ENCODE results near the gene NOX3.

Gene NOX3

DNA sequence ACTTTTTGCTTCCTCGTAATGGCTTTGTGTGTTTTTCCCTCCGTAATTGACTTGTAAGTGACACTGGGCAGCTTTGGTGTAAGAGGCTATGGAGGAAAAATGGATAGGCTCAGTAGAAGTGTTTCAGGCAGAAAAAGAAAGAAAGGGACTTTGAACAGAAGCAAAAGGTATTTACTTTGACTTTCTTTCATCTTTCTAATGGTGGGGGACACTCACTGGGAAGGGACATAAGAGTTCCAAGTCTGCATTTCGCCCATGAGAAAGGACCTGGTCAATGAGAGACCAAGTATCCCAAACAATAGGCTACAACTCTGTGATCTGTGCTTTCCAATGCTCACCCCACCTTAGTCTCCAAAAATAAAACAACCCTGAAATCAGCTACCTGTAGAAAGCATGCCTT lies 41.6 kb downstream of the NOX3 start:
- peaks cover 11% of the 10 kb centered on the region for H3K4me1 ChIP-seq (ENCODE audit: insufficient read depth, low read length, poor library complexity, severe bottlenecking)
- TF ChIP-seq EZH2phosphoT487 (IDR thresholded peaks at IDR 0.05; ENCODE audit: borderline replicate concordance) = no peak
- TF ChIP-seq, protein P1, sequence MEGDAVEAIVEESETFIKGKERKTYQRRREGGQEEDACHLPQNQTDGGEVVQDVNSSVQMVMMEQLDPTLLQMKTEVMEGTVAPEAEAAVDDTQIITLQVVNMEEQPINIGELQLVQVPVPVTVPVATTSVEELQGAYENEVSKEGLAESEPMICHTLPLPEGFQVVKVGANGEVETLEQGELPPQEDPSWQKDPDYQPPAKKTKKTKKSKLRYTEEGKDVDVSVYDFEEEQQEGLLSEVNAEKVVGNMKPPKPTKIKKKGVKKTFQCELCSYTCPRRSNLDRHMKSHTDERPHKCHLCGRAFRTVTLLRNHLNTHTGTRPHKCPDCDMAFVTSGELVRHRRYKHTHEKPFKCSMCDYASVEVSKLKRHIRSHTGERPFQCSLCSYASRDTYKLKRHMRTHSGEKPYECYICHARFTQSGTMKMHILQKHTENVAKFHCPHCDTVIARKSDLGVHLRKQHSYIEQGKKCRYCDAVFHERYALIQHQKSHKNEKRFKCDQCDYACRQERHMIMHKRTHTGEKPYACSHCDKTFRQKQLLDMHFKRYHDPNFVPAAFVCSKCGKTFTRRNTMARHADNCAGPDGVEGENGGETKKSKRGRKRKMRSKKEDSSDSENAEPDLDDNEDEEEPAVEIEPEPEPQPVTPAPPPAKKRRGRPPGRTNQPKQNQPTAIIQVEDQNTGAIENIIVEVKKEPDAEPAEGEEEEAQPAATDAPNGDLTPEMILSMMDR (conservative IDR thresholded peaks at IDR 0.05; ENCODE audit: low read length) = no peak
- H3K9me2 ChIP-seq (replicated peaks; ENCODE audit: low read depth, low read length) = no peaks in the 10 kb centered on the region
- no peak overlapping the region for H3K4me2 ChIP-seq (ENCODE audit: low read depth, low read length, poor library complexity, severe bottlenecking)
- no peaks in the 10 kb centered on the region for H3K27me3 ChIP-seq (ENCODE audit: insufficient read depth, low read length, poor library complexity, severe bottlenecking)
- H3K79me2 ChIP-seq (ENCODE audit: insufficient read depth, low read length) = no peaks in the 10 kb centered on the region
- no peaks in the 10 kb centered on the region for H3K36me3 ChIP-seq (ENCODE audit: insufficient read depth, low read length)
- no peaks in the 10 kb centered on the region for H3F3A ChIP-seq (ENCODE audit: low read depth)
- H4K20me1 ChIP-seq (ENCODE audit: insufficient read depth, low read length, poor library complexity, severe bottlenecking) = no peaks in the 10 kb centered on the region
- no peak overlapping the region for H3K4me3 ChIP-seq (ENCODE audit: low read length, poor library complexity, severe bottlenecking)
- no peak overlapping the region for H3K9ac ChIP-seq (ENCODE audit: low read depth, low read length, poor library complexity, severe bottlenecking)
- no peak overlapping the region for H2AFZ ChIP-seq (ENCODE audit: low read length)
- H3K9me3 ChIP-seq (ENCODE audit: insufficient read depth, low read depth, low read length) = no peaks in the 10 kb centered on the region

DNA sequence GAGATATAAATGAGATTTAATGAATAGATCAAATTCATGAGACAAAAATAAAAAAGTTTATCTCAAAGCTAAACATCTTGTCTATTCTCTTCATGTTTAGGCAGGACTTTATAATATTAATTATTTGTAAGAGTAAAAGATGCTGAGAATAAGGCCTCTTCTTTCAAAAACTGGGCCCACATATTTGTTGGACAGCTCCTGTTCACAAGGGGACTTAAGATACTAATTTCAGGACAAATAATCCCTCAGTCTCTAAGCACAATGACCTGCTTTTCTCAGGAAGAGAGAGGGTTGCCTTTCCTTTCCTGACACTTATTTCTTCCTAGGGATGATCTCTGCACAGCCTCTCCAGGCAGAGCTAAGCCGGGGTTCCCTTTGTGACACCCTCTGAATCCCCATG lies 43.3 kb downstream of the NOX3 start:
- TF ChIP-seq, protein P1 (conservative IDR thresholded peaks at IDR 0.05; ENCODE audit: low read length) = no peak
- TF ChIP-seq EZH2phosphoT487 (IDR thresholded peaks at IDR 0.05; ENCODE audit: borderline replicate concordance) = no peak
- Histone ChIP-seq H3K36me3 (ENCODE audit: insufficient read depth, low read length) (no peaks in the 10 kb centered on the region), H3K4me3 (ENCODE audit: low read length, poor library complexity, severe bottlenecking) (no peak overlapping the region), H4K20me1 (ENCODE audit: insufficient read depth, low read length, poor library complexity, severe bottlenecking) (no peaks in the 10 kb centered on the region), H3F3A (ENCODE audit: low read depth) (no peaks in the 10 kb centered on the region), H3K4me1 (ENCODE audit: insufficient read depth, low read length, poor library complexity, severe bottlenecking) (no peaks in the 10 kb centered on the region), H3K79me2 (ENCODE audit: insufficient read depth, low read length) (no peaks in the 10 kb centered on the region), H3K9me3 (ENCODE audit: insufficient read depth, low read depth, low read length) (no peaks in the 10 kb centered on the region), H3K9me2 (replicated peaks; ENCODE audit: low read depth, low read length) (no peaks in the 10 kb centered on the region), H2AFZ (ENCODE audit: low read length) (no peak overlapping the region), H3K9ac (ENCODE audit: low read depth, low read length, poor library complexity, severe bottlenecking) (no peak overlapping the region), H3K4me2 (ENCODE audit: low read depth, low read length, poor library complexity, severe bottlenecking) (no peak overlapping the region), H3K27me3 (ENCODE audit: insufficient read depth, low read length, poor library complexity, severe bottlenecking) (no peaks in the 10 kb centered on the region)

DNA sequence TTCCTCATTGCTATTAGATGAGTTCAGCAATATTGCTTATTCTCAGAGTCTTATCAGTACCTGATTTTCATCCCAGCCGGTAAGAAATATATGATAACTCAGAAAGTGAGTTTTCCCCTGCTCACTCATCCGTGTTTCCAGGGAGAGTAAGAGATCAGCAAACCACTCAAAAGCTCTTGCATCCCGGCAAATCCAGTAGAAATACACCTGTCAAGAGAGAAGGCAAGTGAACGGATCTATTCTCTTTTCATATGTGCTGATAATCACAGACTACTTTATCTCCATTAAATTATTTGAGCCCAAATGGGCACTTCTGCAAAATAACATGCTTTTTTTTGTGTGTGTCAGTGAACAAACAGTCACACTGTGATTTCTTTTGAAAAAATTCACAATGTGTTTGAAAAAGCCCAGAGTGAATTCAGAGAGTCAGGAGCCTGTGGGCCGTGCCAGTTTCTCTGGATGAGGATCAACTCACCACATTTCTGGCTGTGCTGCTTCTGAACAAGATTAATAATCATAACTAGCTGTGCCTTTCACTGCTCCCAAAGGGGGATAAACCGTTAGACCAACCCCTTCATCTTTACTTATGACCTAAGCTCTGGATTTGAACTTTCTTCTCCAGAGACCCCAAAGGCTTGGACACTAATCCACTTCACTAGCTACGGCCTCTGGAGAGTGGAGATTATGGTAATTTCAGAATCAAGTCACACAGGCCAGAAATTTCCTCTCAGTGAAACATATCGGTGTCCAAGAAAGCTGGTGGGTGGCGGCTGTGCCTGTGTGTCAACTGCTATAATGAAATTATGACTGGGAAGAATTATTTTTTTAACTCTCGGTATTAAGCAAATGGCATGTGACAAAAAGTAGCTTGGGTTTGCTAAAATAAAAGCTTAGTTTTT lies 44.2 kb downstream of the NOX3 start:
- Histone ChIP-seq H3F3A (ENCODE audit: low read depth) (no peaks in the 10 kb centered on the region), H3K9me2 (replicated peaks; ENCODE audit: low read depth, low read length) (no peaks in the 10 kb centered on the region), H4K20me1 (ENCODE audit: insufficient read depth, low read length, poor library complexity, severe bottlenecking) (no peaks in the 10 kb centered on the region), H3K4me3 (ENCODE audit: low read length, poor library complexity, severe bottlenecking) (no peak overlapping the region), H3K79me2 (ENCODE audit: insufficient read depth, low read length) (no peaks in the 10 kb centered on the region), H3K27me3 (ENCODE audit: insufficient read depth, low read length, poor library complexity, severe bottlenecking) (no peaks in the 10 kb centered on the region), H3K4me2 (ENCODE audit: low read depth, low read length, poor library complexity, severe bottlenecking) (no peak overlapping the region), H3K9ac (ENCODE audit: low read depth, low read length, poor library complexity, severe bottlenecking) (no peak overlapping the region), H2AFZ (ENCODE audit: low read length) (no peak overlapping the region), H3K9me3 (ENCODE audit: insufficient read depth, low read depth, low read length) (no peaks in the 10 kb centered on the region), H3K4me1 (ENCODE audit: insufficient read depth, low read length, poor library complexity, severe bottlenecking) (no peaks in the 10 kb centered on the region), H3K36me3 (ENCODE audit: insufficient read depth, low read length) (no peaks in the 10 kb centered on the region)
- TF ChIP-seq, protein P1 (conservative IDR thresholded peaks at IDR 0.05; ENCODE audit: low read length) = no peak
- TF ChIP-seq EZH2phosphoT487 (IDR thresholded peaks at IDR 0.05; ENCODE audit: borderline replicate concordance) = no peak
